Osteocyte (in vitro differentiated cells): ENCODE measurements around the gene CD59. TPM values are rescaled to one million over a fixed set of nuclear protein-coding genes. Genes with fewer than 3 reads are reported as not detected.

Experiments
- DNase-seq: peaks from one replicate; pipeline ENCODE4 v3.0.0; 2021; ENCODE audit warnings: mixed read lengths; ENCODE audit not compliant: unreplicated experiment; ENCODE audit errors: extremely low spot score
- H3K27ac Mint-ChIP-seq: one replicate; pipeline ENCODE4 v1.8.0; 2021; ENCODE audit warnings: mild to moderate bottlenecking, mixed read lengths; ENCODE audit not compliant: unreplicated experiment
- H3K27me3 Mint-ChIP-seq: one replicate; pipeline ENCODE4 v1.8.0; 2021; ENCODE audit warnings: mixed read lengths; ENCODE audit not compliant: unreplicated experiment
- H3K36me3 Mint-ChIP-seq: one replicate; pipeline ENCODE4 v1.8.0; 2021; ENCODE audit warnings: mixed read lengths; ENCODE audit not compliant: unreplicated experiment
- H3K4me1 Mint-ChIP-seq: one replicate; pipeline ENCODE4 v1.8.0; 2021; ENCODE audit warnings: mixed read lengths; ENCODE audit not compliant: unreplicated experiment
- H3K4me3 Mint-ChIP-seq: one replicate; pipeline ENCODE4 v1.8.0; 2021; ENCODE audit warnings: mild to moderate bottlenecking, moderate library complexity, mixed read lengths; ENCODE audit not compliant: unreplicated experiment
- H3K9me3 Mint-ChIP-seq: one replicate; pipeline ENCODE4 v1.8.0; 2021; ENCODE audit warnings: mixed read lengths; ENCODE audit not compliant: unreplicated experiment
- total RNA-seq: library from RNA; stranded (reverse); gene quantifications from 2 replicates; pipeline ENCODE4 v1.2.1, GENCODE V29; 2021
- TF ChIP-seq, protein P1 (sequence below): fragments of 200-600 bp; sonication (generic); IDR thresholded peaks from 2 replicates; pipeline ENCODE4 v1.5.0; 2021; ENCODE audit warnings: antibody characterized with exemption, mild to moderate bottlenecking, moderate library complexity

Gene CD59
- total RNA-seq, 1 donor from 2014 or later, result 857 TPM

DNA sequence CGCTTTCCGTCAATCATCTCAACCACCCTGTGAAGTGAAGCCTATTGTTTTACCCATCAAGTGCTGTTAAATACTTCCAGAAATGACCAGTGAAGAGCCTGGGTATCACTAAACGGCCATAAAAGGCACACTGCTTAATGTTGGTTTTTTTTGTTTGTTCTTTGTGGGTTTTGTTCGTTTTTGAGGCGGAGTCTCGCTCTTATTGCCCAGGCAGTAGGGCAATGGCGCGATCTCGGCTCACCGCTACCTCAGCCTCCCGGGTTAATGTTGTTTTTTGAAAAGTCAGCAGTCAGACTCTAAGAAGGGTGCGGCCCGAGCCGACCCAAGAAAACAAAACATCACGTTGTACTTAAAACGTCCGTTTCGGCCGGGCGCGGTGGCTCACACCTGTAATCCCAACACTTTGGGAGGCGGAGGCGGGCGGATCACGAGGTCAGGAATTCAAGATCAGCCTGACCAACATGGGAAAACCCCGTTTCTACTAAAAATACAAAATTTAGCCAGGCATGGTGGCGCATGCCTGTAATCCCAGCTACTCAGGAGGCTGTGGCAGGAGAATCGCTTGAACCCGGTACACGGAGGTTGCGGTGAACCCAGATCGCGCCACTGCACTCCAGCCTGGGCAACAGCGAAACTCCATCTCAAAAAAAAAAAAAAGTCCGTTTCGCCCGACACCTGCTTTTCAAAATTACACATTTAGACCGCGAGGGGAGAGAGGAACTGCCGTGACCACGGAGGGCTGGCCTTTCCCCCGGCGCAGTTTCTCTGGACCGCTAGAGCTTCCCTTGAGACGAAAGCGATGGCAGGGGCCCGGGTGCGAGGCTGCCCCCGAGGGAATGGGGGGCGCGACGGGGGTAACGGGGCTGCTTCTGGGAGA lies 714 bp downstream of the CD59 start:
- TF ChIP-seq, protein P1, sequence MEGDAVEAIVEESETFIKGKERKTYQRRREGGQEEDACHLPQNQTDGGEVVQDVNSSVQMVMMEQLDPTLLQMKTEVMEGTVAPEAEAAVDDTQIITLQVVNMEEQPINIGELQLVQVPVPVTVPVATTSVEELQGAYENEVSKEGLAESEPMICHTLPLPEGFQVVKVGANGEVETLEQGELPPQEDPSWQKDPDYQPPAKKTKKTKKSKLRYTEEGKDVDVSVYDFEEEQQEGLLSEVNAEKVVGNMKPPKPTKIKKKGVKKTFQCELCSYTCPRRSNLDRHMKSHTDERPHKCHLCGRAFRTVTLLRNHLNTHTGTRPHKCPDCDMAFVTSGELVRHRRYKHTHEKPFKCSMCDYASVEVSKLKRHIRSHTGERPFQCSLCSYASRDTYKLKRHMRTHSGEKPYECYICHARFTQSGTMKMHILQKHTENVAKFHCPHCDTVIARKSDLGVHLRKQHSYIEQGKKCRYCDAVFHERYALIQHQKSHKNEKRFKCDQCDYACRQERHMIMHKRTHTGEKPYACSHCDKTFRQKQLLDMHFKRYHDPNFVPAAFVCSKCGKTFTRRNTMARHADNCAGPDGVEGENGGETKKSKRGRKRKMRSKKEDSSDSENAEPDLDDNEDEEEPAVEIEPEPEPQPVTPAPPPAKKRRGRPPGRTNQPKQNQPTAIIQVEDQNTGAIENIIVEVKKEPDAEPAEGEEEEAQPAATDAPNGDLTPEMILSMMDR, result peak; percentile 10
- Mint-ChIP-seq H3K36me3 (peaks cover 15% of the 10 kb centered on the region), H3K4me1 (peaks cover 61% of the 10 kb centered on the region), H3K4me3 (peak overlapping the region; percentile 92), H3K27ac (peak overlapping the region; percentile 97), H3K27me3 (no peaks in the 10 kb centered on the region), H3K9me3 (no peaks in the 10 kb centered on the region)
- no peak for DNase-seq

DNA sequence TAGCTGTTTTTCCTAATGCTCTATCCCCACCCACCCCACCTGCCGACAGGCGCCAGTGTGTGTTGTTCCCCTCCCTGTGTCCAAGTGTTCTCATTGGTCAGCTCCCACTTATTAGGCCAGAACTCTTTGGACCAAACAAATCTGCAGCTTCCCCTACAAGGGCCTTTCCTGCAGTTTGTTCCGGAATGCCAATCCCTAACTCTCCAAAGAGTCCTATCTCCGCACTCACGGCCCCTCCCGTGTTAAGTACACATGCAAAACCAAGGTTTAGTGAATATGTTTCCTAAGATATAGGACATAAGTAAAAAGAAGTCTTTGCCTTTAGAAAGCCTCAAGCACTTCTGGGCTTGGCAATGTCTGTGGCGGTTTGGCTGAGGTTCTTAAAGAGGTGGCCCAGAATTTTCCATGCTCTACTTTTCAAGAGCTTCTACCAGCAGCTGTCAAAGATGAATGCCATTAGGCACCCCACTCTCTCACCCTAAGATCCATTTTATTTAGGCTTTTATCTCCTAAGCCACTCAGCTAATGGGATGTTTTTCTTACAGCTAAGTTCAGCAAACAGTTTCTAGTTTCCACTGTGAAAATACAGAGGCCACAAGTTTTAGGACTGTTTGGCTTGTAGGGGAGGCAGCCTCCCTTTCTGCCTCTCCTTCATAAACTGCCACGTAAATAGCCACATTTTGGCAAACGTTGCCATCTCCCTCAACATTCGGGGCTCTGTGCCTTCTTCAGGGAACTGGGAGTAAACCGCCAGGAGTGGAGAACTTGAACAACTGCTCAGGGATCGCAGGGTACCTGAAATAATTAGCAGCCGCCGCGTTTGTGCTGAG lies 1.6 kb downstream of the CD59 start:
- DNase-seq, result no peak
- Mint-ChIP-seq H3K4me1 (peaks cover 69% of the 10 kb centered on the region), H3K27me3 (no peaks in the 10 kb centered on the region)

DNA sequence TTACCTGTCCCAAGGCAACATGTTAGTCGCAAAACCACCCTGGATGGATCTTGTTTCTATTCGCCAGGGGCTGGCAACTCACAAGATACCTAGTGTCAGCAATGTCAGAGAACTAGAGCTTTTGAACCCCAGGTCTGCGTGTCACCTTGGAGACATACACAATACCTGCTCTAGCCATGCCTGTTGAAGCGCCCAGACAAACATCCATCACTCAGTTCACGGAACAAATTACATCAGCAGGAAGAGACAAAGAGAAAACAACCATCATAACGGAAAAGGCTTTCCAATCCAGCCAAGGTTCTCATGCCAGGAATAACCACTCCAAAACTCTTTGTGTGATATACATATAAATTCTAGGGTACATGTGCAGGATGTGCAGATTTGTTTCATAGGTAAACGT lies 2.2 kb downstream of the CD59 start:
- peak overlapping the region; percentile 92 for H3K4me3 Mint-ChIP-seq
- H3K27ac Mint-ChIP-seq, result peak overlapping the region; percentile 97
- peaks cover 76% of the 10 kb centered on the region for H3K4me1 Mint-ChIP-seq
- H3K36me3 Mint-ChIP-seq, result peaks cover 18% of the 10 kb centered on the region
- DNase-seq, result no peak
- TF ChIP-seq, protein P1, result no peak
- no peaks in the 10 kb centered on the region for H3K9me3 Mint-ChIP-seq
- H3K27me3 Mint-ChIP-seq, result no peaks in the 10 kb centered on the region

More for the DNA sequence above, 1.6 kb downstream of the CD59 start:
- Mint-ChIP-seq H3K27ac (peak overlapping the region; percentile 97), H3K9me3 (no peaks in the 10 kb centered on the region), H3K4me3 (peak overlapping the region; percentile 92), H3K36me3 (peaks cover 15% of the 10 kb centered on the region)
- TF ChIP-seq, protein P1, result no peak

DNA sequence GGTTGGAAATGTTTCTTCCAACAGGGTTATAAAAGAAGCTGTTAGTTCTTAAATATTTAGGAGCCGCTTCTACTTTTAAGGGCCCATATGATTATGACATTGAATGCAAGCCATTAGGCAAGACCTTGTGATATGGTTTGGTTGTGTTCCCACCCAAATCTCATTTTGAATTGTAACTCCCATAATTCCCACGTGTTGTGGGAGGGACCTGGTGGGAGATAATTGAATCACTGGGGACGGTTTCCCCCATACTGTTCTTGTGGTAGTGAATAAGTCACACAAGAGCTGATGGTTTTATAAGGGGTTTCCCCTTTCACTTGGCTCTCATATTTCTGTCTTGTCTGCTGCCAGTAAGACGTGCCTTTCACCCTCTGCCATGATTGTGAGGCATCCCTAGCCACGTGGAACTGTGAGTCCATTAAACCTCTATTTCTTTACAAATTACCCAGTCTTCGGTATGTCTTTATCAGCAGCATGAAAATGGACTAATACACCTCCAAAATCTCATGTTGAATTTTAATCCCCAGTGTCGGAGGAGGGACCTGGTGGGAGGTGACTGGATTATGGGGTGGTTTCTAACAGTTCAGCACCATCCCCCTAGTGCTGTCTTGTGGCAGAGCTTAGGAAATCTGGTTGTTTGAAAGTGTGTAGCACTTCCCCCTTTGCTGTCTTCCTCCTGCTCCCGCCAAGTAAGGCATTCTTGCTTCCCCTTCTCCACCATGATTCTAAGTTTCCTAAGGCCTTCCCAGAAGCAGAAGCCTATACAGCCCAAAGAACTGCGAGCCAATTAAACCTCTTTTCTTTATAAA lies 4.3 kb downstream of the CD59 start:
- TF ChIP-seq, protein P1, result no peak
- Mint-ChIP-seq H3K4me3 (peak overlapping the region; percentile 10), H3K36me3 (peaks cover 26% of the 10 kb centered on the region), H3K27ac (peak overlapping the region; percentile 58), H3K4me1 (peaks cover 76% of the 10 kb centered on the region), H3K27me3 (no peaks in the 10 kb centered on the region), H3K9me3 (no peaks in the 10 kb centered on the region)
- DNase-seq, result no peak
